ENCODE measurements around the gene INTS1.

DNA sequence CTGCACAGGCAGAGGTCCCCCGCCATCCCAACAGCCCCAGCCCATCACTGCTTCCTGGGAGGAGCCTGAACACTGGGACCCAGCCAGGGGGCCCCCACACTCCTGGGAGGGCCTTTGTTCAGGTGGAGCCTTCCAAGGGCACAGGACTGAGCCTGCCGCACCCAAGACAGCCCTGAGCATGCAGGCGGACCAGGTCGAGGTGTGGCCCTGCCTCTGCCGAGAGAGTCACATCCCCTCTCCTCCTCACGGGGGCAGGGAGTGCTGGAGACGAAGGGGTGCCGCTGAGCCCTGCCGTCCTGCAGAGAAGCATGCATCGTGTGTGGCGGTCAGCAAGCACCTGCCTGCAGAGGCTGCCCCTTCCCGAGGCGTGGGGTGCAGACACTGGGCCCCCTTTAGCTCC is 19.0 kb upstream of the INTS1 start:
- TF ChIP-seq POLR2AphosphoS5 (IDR thresholded peaks at IDR 0.05; ENCODE audit: low read depth, low read length) (no peak), TAF1 (IDR thresholded peaks at IDR 0.05; ENCODE audit: borderline replicate concordance, insufficient read depth, low read length) (no peak)

All from PFSK-1 (cell line).